HepG2 (cell line): ENCODE measurements around the gene PLCL2. TPM values are rescaled to one million over a fixed set of nuclear protein-coding genes. Genes with fewer than 3 reads are reported as not detected.

Source experiments
- ATAC-seq: fragments of 200-7000 bp; cut with Tn5 transposase; 3 replicates; pipeline ENCODE4 v1.9.1; 2020; ENCODE audit warnings: mild to moderate bottlenecking, moderate library complexity
- BruUV-seq: library from RNA; stranded (reverse); fragments of 400-500 nt; replicated peaks from 2 replicates; lab custom pipeline; 2021; lab: Mats Ljungman, UMichigan
- CTCF ChIA-PET: fragments of 300-600 bp; formaldehyde crosslinking; extraction: SDS; loops from one replicate; lab custom pipeline; 2021; ENCODE audit warnings: low total read pairs, inconsistent platforms, low intra/inter-chr PET ratio; lab: Yijun Ruan, JAX
- POLR2A ChIA-PET: fragments of 350-600 bp; sonication (Branson Sonifier 250); formaldehyde crosslinking; loops from one replicate; lab custom pipeline; 2020; ENCODE audit warnings: antibody characterized with exemption, inconsistent platforms; lab: Yijun Ruan, JAX
- DNase-seq: peaks from one replicate; pipeline ENCODE4 v3.0.0-alpha.2; 2015; ENCODE audit warnings: low spot score
- FAIRE-seq: peaks from 3 replicates; lab custom pipeline; 2011; peaks lifted over from hg19 to GRCh38; lab: Jason Lieb, UNC
- H2AFZ ChIP-seq: one replicate; pipeline ENCODE4 v1.6.1; 2011; ENCODE audit warnings: low read length, inconsistent platforms
- H3K27ac ChIP-seq: fragments of 300-600 bp; 3 replicates; pipeline ENCODE4 v1.8.0; 2011; ENCODE audit warnings: mixed run types, mild to moderate bottlenecking, mixed read lengths, low read length, inconsistent platforms; ENCODE audit not compliant: insufficient read depth; ENCODE audit errors: extremely low read length
- H3K27me3 ChIP-seq, 2 experiments: fragments of 200-600 bp in 1 of 2; 2 replicates in 1 of 2; 3 replicates in 1 of 2; pipeline versions ENCODE4 v1.6.0 to v1.8.0; 2011; ENCODE audit warnings: low read length in 2 of 2, mild to moderate bottlenecking in 2 of 2, moderate library complexity in 2 of 2, inconsistent platforms in 1 of 2; ENCODE audit not compliant: insufficient read depth in 2 of 2, control insufficient read depth in 1 of 2
- H3K36me3 ChIP-seq, 2 experiments: fragments of 200-600 bp in 1 of 2; replicated peaks in 1 of 2; 2 replicates in 1 of 2; 3 replicates in 1 of 2; pipeline versions ENCODE4 v1.5.1 to v1.8.0; 2011; ENCODE audit warnings: low read length in 2 of 2, inconsistent platforms in 1 of 2; ENCODE audit not compliant: insufficient read depth in 2 of 2, control insufficient read depth in 1 of 2
- H3K4me1 ChIP-seq: 2 replicates; pipeline ENCODE4 v1.5.1; 2012; ENCODE audit warnings: low read length, inconsistent platforms; ENCODE audit not compliant: insufficient read depth
- H3K4me2 ChIP-seq: 2 replicates; pipeline ENCODE4 v1.6.0; 2011; ENCODE audit warnings: low read depth, low read length, inconsistent platforms
- H3K4me3 ChIP-seq, 3 experiments: fragments of 200-600 bp in 1 of 3; sonication (generic), shearing (Covaris generic) in 1 of 3; replicated peaks in 1 of 3; 2 replicates each; pipeline ENCODE4 v1.5.1; 2011 to 2016; ENCODE audit warnings: low read length in 3 of 3, inconsistent platforms in 2 of 3, low read depth in 2 of 3, mild to moderate bottlenecking in 2 of 3, control low read depth in 1 of 3, mixed read lengths in 1 of 3; ENCODE audit not compliant: insufficient read depth in 1 of 3
- H3K79me2 ChIP-seq: one replicate; pipeline ENCODE4 v1.6.1; 2011; ENCODE audit warnings: low read length, inconsistent platforms; ENCODE audit not compliant: insufficient read depth
- H3K9ac ChIP-seq: 2 replicates; pipeline ENCODE4 v1.6.0; 2011; ENCODE audit warnings: mild to moderate bottlenecking, low read depth, low read length, inconsistent platforms; ENCODE audit not compliant: insufficient read depth
- H3K9me3 ChIP-seq: 2 replicates; pipeline ENCODE4 v1.5.1; 2012; ENCODE audit warnings: mild to moderate bottlenecking, low read length
- H4K20me1 ChIP-seq: 2 replicates; pipeline ENCODE4 v1.6.0; 2011; ENCODE audit warnings: inconsistent platforms, mild to moderate bottlenecking, low read length, moderate library complexity; ENCODE audit not compliant: insufficient read depth
- EP300 ChIP-seq, 3 experiments: sonication (generic) in 1 of 3; formaldehyde crosslinking in 1 of 3; IDR thresholded peaks; 2 replicates each; pipeline versions ENCODE4 v1.5.1 to v1.6.1; 2011 to 2020; ENCODE audit warnings: low read depth in 2 of 3, low read length in 2 of 3, borderline replicate concordance in 1 of 3, improper control_type of control experiment in 1 of 3, mild to moderate bottlenecking in 1 of 3, missing genetic modification reagents in 1 of 3, moderate library complexity in 1 of 3
- FLYWCH1 ChIP-seq: sonication (generic); formaldehyde crosslinking; IDR thresholded peaks from 2 replicates; pipeline ENCODE4 v1.8.1; 2023; ENCODE audit warnings: mild to moderate bottlenecking, missing genetic modification reagents
- HNRNPUL1 ChIP-seq: fragments of 200-400 bp; formaldehyde crosslinking; IDR thresholded peaks from 2 replicates; pipeline ENCODE4 v1.6.1; 2017; ENCODE audit warnings: low read depth, mild to moderate bottlenecking, low read length, moderate library complexity
- IRF2 ChIP-seq: IDR thresholded peaks from 2 replicates; pipeline ENCODE4 v1.6.1; 2018; ENCODE audit warnings: missing genetic modification reagents, missing compliant biosample characterization
- JDP2 ChIP-seq: sonication (generic); formaldehyde crosslinking; IDR thresholded peaks from 2 replicates; pipeline ENCODE4 v1.8.1; 2022; ENCODE audit warnings: missing genetic modification reagents, borderline replicate concordance
- MIXL1 ChIP-seq: IDR thresholded peaks from 2 replicates; pipeline ENCODE4 v1.6.1; 2016
- TAF15 ChIP-seq: fragments of 200-400 bp; formaldehyde crosslinking; IDR thresholded peaks from one replicate; pipeline ENCODE4 v1.6.1; 2018; ENCODE audit warnings: mild to moderate bottlenecking, low read depth, low read length; ENCODE audit not compliant: poor library complexity, severe bottlenecking
- ZFX ChIP-seq: sonication (generic); formaldehyde crosslinking; IDR thresholded peaks from 2 replicates; pipeline ENCODE4 v1.4.0; 2020; ENCODE audit warnings: mild to moderate bottlenecking, low read depth, missing genetic modification reagents, moderate library complexity
- ZNF205 ChIP-seq: IDR thresholded peaks from 2 replicates; pipeline ENCODE4 v1.6.1; 2018; ENCODE audit warnings: missing biosample characterization, missing genetic modification reagents
- ZNF549 ChIP-seq: sonication (generic); formaldehyde crosslinking; IDR thresholded peaks from 2 replicates; pipeline ENCODE4 v1.5.0; 2020; ENCODE audit warnings: missing genetic modification reagents
- WGBS: methylation state at CpG from one replicate; pipeline ENCODE4 v1.1.6; 2017; ENCODE audit warnings: low lambda C conversion rate; 5-methylcytosine and 5-hydroxymethylcytosine counted together
- in situ Hi-C: cut with HindIII; loops from 2 replicates; pipeline ENCODE4 v1.10.0; 2017; ENCODE audit warnings: low pct_unique_long_range_greater_than_20kb; ENCODE audit not compliant: extremely low pct_ligation_motif_present
- intact Hi-C: fragments of 100-400 bp; cut with micrococcal nuclease; formaldehyde crosslinking; loops from one replicate; pipeline ENCODE4 v1.10.0; 2022; ENCODE audit not compliant: unreplicated experiment
- polyA plus RNA-seq, 8 experiments: library from polyadenylated mRNA; depleted of rRNA in 3 of 8; stranded (reverse) in 7 of 8; unstranded in 1 of 8; fragments of >200 nt; fragmentation: Illumina TruSeq in 4 of 8; extraction: Trizol in 4 of 8; gene quantifications; 2 replicates each; pipeline versions ENCODE4 v1.2.1 to v1.2.3, GENCODE V29; 2011 to 2016; ENCODE audit warnings: low read depth in 4 of 8, missing spikeins in 1 of 8, mixed read lengths in 1 of 8; ENCODE audit not compliant: insufficient read depth in 1 of 8
- total RNA-seq, 5 experiments: library from RNA; depleted of rRNA; stranded (reverse); fragments of >200 nt; fragmentation: Illumina TruSeq; extraction: Trizol; gene quantifications; 2 replicates each; pipeline ENCODE4 v1.2.3, GENCODE V29; 2016; ENCODE audit warnings: low read depth in 1 of 5
- TF ChIP-seq, protein P1 (sequence below): sonication (generic); formaldehyde crosslinking; IDR thresholded peaks from 2 replicates; pipeline ENCODE4 v1.4.0; 2020; ENCODE audit warnings: mild to moderate bottlenecking, missing genetic modification reagents
- TF ChIP-seq, protein P2 (sequence below): IDR thresholded peaks from 2 replicates; pipeline ENCODE4 v1.4.0; 2020; ENCODE audit warnings: mild to moderate bottlenecking, missing genetic modification reagents
- TF ChIP-seq, protein P3 (sequence below): sonication (generic); formaldehyde crosslinking; IDR thresholded peaks from 2 replicates; pipeline ENCODE4 v1.5.0; 2020; ENCODE audit warnings: mild to moderate bottlenecking, missing genetic modification reagents
- TF ChIP-seq, protein P4 (sequence below): sonication (generic); formaldehyde crosslinking; IDR thresholded peaks from 2 replicates; pipeline ENCODE4 v1.9.0; 2022; ENCODE audit warnings: missing genetic modification reagents, mild to moderate bottlenecking, borderline replicate concordance

PLCL2 gene
- total and polyA plus RNA-seq, 2 of the 13 experiments (the other 11 are each of a cell fraction or from before 2014, with no cell fraction given), result not detected

DNA sequence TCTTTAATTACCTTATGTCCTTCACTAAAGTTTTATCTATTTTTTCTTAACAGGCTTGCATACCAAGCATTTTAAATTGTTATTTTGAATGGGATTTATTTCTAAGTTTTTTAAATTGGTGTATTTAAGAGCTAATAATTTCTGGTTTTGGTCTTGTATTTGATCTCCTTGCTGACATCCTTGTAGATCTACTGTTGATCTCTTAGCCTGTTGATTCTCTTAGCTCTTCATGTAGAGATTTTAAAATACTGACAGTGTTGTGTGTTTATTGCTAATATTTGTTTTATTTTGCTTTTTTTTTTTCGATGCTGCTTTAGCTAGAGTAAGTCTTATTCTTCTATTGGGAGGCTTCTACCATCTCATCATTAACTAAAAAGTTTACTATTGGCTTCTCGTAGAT is 65.5 kb downstream of the PLCL2 start:
- POLR2A ChIA-PET, result no interaction called here
- BruUV-seq, result no TSS peak
- in situ Hi-C loops, result no loop called here
- TF ChIP-seq, protein P1, sequence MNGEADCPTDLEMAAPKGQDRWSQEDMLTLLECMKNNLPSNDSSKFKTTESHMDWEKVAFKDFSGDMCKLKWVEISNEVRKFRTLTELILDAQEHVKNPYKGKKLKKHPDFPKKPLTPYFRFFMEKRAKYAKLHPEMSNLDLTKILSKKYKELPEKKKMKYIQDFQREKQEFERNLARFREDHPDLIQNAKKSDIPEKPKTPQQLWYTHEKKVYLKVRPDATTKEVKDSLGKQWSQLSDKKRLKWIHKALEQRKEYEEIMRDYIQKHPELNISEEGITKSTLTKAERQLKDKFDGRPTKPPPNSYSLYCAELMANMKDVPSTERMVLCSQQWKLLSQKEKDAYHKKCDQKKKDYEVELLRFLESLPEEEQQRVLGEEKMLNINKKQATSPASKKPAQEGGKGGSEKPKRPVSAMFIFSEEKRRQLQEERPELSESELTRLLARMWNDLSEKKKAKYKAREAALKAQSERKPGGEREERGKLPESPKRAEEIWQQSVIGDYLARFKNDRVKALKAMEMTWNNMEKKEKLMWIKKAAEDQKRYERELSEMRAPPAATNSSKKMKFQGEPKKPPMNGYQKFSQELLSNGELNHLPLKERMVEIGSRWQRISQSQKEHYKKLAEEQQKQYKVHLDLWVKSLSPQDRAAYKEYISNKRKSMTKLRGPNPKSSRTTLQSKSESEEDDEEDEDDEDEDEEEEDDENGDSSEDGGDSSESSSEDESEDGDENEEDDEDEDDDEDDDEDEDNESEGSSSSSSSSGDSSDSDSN (CRISPR knock-in tag), result no peak
- TF ChIP-seq FLYWCH1 (CRISPR knock-in tag) (no peak), IRF2 (CRISPR knock-in tag) (no peak), ZNF205 (CRISPR knock-in tag) (no peak), HNRNPUL1 (no peak), ZNF549 (no peak), TAF15 (no peak), EP300 (IDR thresholded peaks at IDR 0.05; ENCODE audit: low read depth in 2 of 2, low read length in 2 of 2) (no peak), EP300 (CRISPR knock-in tag; IDR thresholded peaks at IDR 0.05; ENCODE audit: borderline replicate concordance) (no peak), ZFX (CRISPR knock-in tag) (no peak), MIXL1 (CRISPR knock-in tag) (no peak), JDP2 (CRISPR knock-in tag) (no peak)
- TF ChIP-seq, protein P2, sequence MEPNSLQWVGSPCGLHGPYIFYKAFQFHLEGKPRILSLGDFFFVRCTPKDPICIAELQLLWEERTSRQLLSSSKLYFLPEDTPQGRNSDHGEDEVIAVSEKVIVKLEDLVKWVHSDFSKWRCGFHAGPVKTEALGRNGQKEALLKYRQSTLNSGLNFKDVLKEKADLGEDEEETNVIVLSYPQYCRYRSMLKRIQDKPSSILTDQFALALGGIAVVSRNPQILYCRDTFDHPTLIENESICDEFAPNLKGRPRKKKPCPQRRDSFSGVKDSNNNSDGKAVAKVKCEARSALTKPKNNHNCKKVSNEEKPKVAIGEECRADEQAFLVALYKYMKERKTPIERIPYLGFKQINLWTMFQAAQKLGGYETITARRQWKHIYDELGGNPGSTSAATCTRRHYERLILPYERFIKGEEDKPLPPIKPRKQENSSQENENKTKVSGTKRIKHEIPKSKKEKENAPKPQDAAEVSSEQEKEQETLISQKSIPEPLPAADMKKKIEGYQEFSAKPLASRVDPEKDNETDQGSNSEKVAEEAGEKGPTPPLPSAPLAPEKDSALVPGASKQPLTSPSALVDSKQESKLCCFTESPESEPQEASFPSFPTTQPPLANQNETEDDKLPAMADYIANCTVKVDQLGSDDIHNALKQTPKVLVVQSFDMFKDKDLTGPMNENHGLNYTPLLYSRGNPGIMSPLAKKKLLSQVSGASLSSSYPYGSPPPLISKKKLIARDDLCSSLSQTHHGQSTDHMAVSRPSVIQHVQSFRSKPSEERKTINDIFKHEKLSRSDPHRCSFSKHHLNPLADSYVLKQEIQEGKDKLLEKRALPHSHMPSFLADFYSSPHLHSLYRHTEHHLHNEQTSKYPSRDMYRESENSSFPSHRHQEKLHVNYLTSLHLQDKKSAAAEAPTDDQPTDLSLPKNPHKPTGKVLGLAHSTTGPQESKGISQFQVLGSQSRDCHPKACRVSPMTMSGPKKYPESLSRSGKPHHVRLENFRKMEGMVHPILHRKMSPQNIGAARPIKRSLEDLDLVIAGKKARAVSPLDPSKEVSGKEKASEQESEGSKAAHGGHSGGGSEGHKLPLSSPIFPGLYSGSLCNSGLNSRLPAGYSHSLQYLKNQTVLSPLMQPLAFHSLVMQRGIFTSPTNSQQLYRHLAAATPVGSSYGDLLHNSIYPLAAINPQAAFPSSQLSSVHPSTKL (CRISPR knock-in tag), result no peak
- TF ChIP-seq, protein P3, sequence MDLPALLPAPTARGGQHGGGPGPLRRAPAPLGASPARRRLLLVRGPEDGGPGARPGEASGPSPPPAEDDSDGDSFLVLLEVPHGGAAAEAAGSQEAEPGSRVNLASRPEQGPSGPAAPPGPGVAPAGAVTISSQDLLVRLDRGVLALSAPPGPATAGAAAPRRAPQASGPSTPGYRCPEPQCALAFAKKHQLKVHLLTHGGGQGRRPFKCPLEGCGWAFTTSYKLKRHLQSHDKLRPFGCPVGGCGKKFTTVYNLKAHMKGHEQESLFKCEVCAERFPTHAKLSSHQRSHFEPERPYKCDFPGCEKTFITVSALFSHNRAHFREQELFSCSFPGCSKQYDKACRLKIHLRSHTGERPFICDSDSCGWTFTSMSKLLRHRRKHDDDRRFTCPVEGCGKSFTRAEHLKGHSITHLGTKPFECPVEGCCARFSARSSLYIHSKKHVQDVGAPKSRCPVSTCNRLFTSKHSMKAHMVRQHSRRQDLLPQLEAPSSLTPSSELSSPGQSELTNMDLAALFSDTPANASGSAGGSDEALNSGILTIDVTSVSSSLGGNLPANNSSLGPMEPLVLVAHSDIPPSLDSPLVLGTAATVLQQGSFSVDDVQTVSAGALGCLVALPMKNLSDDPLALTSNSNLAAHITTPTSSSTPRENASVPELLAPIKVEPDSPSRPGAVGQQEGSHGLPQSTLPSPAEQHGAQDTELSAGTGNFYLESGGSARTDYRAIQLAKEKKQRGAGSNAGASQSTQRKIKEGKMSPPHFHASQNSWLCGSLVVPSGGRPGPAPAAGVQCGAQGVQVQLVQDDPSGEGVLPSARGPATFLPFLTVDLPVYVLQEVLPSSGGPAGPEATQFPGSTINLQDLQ (CRISPR knock-in tag), result no peak
- TF ChIP-seq, protein P4, sequence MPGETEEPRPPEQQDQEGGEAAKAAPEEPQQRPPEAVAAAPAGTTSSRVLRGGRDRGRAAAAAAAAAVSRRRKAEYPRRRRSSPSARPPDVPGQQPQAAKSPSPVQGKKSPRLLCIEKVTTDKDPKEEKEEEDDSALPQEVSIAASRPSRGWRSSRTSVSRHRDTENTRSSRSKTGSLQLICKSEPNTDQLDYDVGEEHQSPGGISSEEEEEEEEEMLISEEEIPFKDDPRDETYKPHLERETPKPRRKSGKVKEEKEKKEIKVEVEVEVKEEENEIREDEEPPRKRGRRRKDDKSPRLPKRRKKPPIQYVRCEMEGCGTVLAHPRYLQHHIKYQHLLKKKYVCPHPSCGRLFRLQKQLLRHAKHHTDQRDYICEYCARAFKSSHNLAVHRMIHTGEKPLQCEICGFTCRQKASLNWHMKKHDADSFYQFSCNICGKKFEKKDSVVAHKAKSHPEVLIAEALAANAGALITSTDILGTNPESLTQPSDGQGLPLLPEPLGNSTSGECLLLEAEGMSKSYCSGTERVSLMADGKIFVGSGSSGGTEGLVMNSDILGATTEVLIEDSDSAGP (CRISPR knock-in tag), result no peak

More for the DNA sequence above, 65.5 kb downstream of the PLCL2 start:
- no peak for FAIRE-seq
- Histone ChIP-seq H3K36me3 (no peaks in the 10 kb centered on the region), H4K20me1 (no peaks in the 10 kb centered on the region), H2AFZ (no peak overlapping the region), H3K4me2 (no peak overlapping the region), H3K27ac (no peak overlapping the region), H3K27me3 (no peaks in the 10 kb centered on the region; a peak in 1 of 5 replicates), H3K4me1 (no peaks in the 10 kb centered on the region), H3K9me3 (no peaks in the 10 kb centered on the region), H3K79me2 (no peaks in the 10 kb centered on the region), H3K9ac (no peak overlapping the region), H3K4me3 (no peak overlapping the region)
- CTCF ChIA-PET, result no interaction called here
- no peak for ATAC-seq
- DNase-seq, result no peak
- intact Hi-C loops, result no loop called here
- WGBS, result 1% methylated on average over 2 of the region's 2 CpGs
